ENCODE data around the gene PIGV.
A peak's percentile ranks its signal among the peaks of the same experiment; 100 is the strongest.
"Not testable (repeated sequence)": the region's sequence is repeated elsewhere in the genome, so short reads cannot be mapped to it uniquely, and the experiment has no call there.

The PIGV gene

DNA sequence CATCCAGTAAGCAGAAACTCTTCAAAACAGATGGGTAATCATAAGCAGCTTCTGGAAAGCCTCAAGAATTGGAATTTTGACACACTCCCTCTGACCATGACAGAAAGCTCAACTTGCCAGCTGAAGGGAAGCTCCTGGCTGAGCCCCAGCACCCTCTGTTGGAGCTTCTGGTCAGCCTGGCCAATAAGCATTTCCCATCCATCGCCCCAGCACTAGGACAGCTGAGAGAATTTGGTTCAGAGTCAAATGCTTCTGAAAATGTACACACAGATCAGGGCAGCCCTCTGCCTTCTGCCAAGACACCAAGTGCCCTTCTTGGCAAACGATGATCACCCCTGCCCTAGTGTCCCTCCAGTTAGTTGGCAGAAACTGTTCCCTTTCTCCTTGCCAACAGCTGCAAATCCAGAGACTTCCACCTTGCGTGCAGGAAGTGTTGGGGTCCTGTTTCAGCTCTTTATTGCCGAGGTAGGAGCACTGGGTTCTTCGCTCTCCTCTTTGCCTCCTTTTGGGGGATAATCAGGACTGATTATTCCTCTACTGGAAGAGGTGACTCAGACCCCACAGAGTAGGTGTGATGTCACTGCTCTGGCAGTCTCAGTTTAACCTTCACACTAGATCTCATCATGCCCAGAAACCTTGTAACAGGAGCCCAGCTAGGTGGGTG, 11.9 kb downstream of the PIGV start:
- DNase-seq = peak; percentile 12

DNA sequence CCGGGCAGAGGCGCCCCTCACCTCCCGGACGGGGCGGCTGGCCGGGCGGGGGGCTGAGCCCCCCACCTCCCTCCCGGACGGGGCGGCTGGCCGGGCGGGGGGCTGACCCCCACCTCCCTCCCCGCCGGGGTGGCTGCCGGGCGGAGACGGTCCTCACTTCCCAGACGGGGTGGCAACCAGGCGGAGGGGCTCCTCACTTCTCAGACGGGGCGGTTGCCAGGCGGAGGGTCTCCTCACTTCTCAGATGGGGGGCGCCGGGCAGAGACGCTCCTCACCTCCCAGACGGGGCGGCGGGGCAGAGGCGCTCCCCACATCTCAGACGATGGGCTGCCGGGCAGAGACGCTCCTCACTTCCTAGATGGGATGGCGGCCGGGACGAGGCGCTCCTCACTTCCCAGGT, 16.2 kb downstream of the PIGV start:
- DNase-seq = not testable (repeated sequence)

- DNase-seq = peak; percentile 61
Observed at GRCh38 chr1:26810105-26810504, 22.4 kb downstream of the PIGV start.

DNA sequence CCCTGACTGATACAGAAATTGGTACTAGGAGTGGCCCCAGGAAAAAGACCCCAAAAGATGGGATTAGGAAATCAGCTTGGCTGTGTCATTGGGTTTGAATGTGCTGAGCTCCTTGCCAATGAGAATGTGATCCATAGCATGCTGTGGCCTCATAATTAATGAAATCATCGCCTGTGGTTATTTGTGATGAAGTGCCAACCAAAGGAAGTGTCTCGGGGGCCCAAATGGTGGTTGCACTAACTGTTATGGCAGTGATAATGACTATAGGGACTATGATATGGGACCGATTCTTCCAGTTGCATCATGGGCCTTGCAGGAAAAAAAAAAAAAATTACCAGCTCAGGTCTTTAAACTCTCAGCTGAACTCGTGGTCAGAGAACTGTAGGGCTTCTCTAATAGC, 23.3 kb downstream of the PIGV start:
- DNase-seq = no peak

- no peak for DNase-seq
Observed at GRCh38 chr1:26811708-26812107, 24.0 kb downstream of the PIGV start.

- no peak for DNase-seq
Observed at GRCh38 chr1:26814377-26814776, 26.6 kb downstream of the PIGV start.

GRCh38 chr1:26814893-26815292, 27.1 kb downstream of the PIGV start:
- DNase-seq = no peak

GRCh38 chr1:26820784-26821269, 33.1 kb downstream of the PIGV start:
- no peak for DNase-seq

DNA sequence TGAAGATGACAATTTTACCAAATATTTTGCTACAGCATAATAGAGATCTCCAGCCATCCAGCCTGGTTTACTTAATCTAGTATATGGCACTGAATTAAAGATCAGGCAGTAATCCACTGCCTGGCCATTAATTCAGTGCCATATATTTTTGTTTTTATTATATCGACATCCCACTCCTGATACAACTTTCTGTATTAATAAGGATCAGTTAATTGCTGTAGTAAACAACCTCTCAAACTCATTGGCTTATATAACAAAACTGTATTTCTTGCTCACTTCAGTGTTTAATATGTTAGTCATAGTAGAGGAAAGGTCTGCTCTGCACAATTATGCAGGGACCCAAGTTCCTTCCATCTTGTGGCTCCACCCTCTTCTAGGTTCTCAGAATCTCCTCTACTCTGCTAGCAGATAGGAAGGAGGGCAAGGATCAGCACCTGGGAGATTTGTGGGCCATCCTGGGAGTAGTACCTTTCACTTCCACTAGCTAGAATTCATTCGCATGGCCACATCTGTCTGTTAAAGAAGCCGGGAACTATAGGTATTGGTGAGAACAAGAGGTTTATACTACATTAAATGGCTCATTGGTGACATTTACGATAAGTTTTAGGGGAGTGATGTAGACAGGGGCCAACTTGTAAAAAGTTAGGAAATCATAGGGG, 35.1 kb downstream of the PIGV start:
- no peak for DNase-seq

DNA sequence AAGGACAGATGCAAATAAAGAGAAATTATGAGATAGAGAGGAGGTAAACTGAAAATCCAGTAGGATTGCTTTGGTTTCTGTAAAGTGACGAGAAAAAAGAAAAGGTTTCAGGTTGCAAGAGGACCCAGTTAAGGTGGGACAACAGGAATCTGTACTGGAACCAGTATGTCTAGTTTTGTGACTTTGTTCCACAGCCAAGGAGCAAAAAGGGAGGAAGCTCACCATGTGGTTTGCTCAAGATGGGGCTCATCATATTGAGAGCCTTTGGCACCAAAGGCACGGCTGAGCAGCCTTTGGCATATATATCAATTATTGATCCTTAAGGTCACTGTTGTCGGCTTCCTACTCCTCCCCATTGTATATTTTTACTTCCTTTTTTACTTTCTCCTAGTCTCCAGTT, 37.0 kb downstream of the PIGV start:
- no peak for DNase-seq

DNA sequence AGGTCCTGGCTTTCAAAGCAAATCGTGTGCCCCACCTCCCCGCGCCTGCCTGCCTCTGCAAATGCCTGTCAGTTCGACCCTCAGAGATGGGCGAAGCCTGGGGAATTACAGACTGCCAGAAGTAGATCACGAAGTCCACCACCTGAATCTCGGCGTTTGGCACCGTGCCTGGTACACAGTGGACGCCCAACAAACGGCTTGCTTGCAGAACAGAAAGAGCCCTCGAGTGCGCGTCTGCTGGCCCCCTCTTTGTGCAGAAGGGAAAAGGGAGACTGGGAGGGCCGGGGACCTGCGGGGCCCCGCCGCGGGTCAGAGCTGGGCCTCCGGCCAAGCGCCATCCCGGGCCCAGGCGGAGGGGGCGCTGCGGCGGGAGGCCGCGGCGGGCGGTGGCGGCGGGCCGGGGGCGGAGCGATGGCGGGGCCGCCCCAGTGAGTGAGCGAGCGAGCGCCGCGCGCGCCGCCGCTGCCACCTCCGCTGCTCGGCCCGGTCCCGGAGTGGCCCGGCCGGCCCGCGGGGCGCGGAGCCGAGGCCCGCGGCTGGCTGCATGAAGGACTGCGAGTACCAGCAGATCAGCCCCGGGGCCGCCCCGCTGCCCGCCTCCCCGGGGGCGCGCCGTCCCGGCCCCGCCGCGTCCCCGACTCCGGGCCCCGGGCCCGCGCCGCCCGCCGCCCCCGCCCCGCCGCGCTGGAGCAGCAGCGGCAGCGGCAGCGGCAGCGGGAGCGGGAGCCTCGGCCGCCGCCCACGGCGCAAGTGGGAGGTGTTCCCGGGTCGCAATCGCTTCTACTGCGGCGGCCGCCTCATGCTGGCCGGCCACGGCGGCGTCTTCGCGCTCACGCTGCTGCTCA, 38.7 kb downstream of the PIGV start, which contains the start of gene ZDHHC18:
TSS of gene ZDHHC18 (plus strand) at position 428 of the 845 bp plus-strand sequence. CDS start at position 545, 117 bp downstream.
- DNase-seq = peak; percentile 53

- no peak for DNase-seq
Observed at GRCh38 chr1:26827106-26827604, 39.4 kb downstream of the PIGV start.

GRCh38 chr1:26827663-26828062, 39.9 kb downstream of the PIGV start:
- DNase-seq = no peak

DNA sequence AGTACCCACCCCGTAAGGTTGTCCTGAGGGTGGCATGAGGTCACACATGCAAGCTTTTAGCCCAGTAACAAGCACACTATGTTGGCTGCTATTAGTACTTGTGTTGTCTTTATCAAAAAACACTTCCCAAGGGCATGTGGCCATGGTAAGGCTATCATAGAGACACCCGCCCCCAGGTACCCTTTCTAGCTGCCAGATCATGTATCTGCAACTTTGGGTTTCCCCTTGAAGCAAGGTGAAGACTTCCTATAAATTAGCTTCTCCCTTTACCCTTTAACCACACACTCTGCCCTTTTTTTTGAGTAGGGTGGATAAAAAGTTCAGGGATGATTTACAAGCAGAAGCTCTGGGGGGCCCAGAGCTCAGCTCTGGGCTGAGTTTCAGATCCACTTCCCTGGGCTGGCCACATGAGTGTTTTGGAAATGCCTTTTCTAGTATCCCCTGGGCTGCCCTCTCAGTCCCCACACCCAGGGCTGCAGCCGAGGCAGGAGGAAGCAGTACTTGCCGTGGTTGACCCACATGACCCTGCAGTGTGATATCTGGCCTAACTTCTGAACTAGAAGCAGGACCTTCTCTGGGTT, 40.8 kb downstream of the PIGV start:
- DNase-seq = no peak

- DNase-seq = no peak
Observed at GRCh38 chr1:26829184-26829911, 41.6 kb downstream of the PIGV start.

DNA sequence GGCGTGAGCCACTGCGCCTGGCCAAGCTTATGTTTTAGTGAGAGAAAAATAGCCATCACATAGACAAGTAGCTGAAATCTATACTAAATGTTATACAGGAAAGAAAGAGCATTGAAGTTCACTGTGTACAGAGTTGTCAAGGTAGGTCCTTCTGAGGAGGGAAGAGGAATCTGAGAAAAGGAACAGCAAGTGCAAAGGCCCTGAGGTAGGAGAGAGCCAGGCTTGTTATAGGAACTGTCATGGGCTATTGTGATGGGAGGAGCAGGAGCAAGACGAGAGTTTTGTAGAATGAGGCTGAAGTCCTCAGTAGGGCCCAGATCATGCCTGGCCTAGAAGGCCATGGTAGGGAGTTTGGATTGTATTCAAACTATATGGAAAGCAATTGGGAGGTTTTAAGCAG, 43.3 kb downstream of the PIGV start:
- DNase-seq = no peak

GRCh38 chr1:26831546-26832248, 43.9 kb downstream of the PIGV start:
- no peak for DNase-seq

DNA sequence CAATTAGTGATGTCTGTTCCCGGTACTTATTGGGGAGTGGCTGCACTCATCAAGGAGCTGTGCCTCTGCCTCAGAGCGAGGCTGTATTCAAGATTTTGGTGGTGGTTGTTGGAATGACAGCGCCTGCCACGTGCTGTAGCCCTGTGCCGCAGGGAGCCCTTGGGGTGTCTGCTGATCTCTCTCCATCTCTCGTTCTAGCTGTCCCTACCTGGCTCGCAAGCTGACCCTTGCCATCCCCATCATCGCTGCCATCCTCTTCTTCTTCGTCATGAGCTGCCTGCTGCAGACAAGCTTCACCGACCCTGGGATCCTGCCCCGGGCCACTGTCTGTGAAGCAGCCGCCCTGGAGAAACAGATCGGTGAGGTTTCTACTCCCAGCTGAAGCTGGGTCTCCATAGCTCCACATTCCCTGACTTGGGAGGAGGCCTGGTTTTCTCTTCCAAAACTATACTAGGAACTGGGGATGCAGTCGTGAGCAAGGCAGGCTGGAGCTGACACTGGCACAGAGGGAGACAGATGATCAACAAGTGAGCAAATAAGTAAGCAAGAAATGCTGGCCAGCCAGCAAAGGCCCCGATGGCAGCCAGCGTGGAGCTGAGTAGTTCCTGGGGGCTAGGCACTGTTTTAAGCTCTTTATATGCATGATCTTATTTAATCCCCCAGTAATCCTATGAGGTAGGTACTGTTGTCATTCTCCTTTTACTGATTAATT, 44.7 kb downstream of the PIGV start:
- no peak for DNase-seq

DNA sequence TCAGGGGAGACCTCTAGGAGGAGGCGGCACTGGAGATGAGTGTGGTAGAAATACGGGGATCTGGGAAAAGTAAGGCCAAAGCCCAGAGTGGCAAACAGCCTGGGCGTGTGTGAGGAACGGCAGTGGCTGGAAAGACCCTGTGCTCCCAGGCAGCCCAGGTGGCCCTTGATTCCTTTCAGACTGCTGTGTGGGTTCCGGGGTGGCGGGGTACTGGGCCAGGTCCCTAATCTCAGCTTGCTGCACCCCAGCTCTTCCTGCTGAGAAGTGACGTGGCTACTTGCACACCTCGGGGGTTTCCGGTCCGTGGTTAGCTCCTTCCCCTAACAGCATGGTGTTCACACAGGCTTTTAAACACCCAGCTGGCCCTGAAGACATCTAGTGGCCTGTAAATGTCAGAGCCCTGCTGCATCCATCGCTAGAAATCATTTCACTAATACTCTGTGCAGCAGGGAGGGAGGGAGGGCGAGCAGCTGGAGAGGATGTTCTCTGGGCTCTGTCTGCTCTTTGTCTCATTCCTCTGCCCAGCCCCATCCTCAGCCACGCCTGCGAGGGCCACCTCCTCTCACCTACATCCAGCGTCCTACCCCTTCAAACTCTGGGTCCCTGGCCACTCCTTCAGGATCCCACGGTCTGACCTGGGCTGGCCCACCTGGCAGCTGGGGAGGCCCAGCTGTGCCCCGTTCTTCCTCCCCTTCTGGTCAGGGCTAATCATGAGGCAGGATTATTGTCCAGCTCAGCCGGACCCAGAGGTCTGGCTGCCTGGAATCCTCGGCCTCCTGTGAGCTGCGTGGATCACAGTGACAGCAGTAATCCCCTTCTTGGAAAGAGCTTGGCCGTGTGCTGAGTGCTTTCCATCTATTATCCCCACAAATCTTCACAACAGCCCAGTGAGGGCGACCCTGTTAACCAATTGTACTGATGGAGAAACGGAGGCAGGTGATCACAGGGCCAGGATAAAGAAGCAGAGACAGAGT, 46.0 kb downstream of the PIGV start:
- peak; percentile 82 for DNase-seq

- not testable (repeated sequence) for DNase-seq
Observed at GRCh38 chr1:26837665-26838064, 49.9 kb downstream of the PIGV start.
